GM10266 (cell line): ENCODE data around the gene DUSP15.

Experiments used
- DNase-seq: peaks from one replicate; pipeline ENCODE4 v3.0.0; 2012; ENCODE audit errors: extremely low spot score
- TF ChIP-seq, protein P1 (sequence below): IDR thresholded peaks from 2 replicates; pipeline ENCODE4 v1.5.1; 2012; ENCODE audit warnings: mild to moderate bottlenecking, low read depth; ENCODE audit not compliant: control insufficient read depth, insufficient read depth; ENCODE audit errors: missing control alignments

Gene DUSP15

DNA sequence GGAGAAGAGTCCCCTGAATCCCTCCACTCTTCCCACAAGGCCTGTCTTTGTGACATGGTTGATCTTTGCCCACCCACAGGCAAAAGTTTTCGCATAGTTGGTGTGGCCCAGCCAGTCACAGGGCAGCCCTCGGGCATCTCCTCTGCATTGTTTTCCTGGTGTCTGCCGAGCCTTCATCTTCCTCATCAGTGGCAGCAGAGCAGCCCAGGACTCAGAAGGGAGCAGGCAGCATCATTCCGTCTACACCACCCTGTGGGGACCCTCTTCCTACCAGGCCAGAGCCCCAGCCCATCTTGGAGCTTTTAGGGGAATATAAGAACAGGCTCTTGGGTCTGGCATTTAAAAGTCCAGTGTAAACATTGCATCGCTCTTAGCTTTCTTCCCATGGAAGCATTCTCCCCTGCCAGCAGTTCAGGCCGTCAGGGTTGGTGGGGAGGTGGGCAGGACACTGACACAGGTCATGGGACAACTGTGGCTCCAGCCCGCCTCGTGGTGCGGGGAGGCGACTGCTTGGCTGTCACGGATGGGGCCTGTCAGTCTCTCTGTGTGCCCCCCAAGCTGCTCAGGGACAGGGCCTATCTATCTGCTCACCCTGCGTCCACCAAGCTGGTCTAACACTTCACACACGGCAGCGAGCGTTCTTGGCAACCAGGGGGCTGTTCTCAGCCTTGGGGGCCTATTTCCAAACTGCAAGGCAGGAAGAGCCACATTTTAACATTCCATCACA, 43.3 kb upstream of the DUSP15 start:
- DNase-seq: no peak
- TF ChIP-seq, protein P1, sequence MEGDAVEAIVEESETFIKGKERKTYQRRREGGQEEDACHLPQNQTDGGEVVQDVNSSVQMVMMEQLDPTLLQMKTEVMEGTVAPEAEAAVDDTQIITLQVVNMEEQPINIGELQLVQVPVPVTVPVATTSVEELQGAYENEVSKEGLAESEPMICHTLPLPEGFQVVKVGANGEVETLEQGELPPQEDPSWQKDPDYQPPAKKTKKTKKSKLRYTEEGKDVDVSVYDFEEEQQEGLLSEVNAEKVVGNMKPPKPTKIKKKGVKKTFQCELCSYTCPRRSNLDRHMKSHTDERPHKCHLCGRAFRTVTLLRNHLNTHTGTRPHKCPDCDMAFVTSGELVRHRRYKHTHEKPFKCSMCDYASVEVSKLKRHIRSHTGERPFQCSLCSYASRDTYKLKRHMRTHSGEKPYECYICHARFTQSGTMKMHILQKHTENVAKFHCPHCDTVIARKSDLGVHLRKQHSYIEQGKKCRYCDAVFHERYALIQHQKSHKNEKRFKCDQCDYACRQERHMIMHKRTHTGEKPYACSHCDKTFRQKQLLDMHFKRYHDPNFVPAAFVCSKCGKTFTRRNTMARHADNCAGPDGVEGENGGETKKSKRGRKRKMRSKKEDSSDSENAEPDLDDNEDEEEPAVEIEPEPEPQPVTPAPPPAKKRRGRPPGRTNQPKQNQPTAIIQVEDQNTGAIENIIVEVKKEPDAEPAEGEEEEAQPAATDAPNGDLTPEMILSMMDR: no peak

DNA sequence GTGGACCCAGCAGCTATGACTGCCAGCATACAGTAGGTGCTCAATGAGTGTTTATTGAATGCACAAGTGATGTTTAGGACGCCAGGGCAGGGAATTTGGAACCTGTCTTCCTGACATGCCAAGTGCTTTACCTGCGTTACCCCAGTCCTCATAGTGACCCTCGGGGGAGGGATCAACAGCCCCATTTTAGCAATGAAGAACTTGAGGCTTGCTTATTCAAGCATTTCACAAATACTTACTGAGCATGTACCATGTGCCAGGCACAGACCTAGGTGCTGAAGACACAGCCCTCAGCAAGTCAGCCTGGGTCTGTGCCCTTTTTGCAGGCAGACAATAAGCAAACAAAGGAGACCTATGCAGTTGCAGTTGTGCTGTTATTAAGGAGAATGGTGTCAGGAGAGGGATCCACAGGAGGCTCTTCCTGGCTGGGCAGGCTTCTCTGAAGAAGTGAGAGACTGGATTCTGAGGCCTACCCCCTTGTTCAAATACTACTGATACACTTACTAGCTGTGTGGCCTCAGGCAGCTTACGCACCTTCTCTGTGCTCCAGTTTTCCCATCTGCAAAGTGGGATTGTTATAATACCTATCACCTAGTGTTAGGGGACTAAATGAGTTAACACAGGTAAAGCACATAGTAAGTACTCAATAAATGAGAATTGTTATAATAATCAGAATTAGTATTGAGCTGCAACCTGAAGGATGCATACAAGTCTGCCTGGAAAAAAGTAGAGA, 39.9 kb upstream of the DUSP15 start:
- TF ChIP-seq, protein P1: no peak
- DNase-seq: no peak

DNA sequence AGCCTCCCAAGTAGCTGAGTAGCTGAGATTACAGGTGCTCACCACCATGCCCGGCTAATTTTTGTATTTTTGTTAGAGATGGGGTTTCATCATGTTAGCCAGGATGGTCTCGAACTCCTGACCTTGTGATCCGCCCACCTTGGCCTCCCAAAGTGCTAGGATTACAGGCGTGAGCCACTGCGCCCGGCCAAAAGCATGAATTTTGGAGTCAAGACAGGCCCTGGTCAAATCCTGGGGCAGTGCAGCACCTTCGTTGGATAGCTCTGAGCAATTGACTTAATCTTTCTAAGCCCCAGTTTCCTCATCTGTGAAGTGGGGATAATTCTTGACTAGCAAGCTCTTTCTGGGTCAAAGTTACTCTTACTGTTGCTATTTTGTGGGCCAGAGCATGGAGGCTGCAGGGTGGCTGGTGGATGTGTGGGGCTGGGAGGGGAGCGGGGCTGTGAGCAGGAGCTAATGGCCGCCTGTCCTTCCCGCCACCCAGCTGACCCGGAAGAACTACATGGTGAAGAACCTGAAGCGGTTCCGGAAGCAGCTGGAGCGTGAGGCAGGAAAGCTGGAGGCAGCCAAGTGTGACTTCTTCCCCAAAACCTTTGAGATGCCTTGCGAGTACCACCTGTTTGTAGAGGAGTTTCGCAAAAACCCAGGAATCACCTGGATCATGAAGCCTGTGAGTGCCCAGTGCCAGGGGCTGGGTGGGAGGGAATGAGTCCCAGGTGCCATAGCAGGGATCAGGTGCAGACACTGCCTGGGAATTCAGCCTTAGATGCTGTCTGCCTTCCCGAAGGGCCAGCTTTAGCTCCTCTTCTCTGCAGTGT, 39.1 kb upstream of the DUSP15 start:
- TF ChIP-seq, protein P1: no peak
- DNase-seq: no peak

DNA sequence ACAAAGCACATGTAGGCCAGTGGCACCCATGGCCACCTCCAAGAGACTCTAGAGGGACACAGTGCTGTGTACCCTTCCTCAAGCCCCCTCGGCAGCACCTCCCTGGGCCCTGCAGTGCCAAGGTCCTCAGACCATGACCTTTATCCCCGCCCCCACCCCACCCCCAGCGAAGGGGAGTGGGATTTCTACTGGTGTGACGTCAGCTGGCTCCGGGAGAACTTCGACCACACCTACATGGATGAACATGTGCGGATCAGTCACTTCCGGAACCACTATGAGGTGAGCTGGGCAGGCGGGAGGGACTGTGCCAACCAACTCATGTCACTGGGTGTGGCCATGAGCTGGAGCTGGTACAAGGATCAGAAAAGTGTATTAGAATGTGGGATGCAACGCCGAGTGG, 38.1 kb upstream of the DUSP15 start:
- DNase-seq: no peak
- TF ChIP-seq, protein P1: no peak

DNA sequence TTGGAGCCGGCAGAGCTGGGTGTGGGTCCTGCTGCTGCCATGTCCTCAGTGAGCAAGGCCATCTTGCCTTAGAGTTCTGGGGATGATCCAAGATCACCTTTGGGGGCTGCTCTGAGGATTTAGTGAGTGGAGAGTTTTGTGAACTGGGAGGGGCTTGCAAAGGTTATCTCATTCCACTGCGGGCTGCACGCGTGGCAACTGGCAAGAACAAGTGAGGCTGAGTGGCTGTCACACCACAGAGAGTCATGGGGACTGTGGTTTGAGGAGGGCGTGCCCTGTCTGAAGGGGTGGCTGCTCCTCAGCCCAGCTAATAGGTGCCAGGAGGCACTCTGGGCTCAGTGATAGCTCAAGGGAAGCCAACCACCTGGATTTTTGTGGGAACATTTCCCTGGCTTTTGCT, 37.7 kb upstream of the DUSP15 start:
- no peak for DNase-seq
- TF ChIP-seq, protein P1: no peak

DNA sequence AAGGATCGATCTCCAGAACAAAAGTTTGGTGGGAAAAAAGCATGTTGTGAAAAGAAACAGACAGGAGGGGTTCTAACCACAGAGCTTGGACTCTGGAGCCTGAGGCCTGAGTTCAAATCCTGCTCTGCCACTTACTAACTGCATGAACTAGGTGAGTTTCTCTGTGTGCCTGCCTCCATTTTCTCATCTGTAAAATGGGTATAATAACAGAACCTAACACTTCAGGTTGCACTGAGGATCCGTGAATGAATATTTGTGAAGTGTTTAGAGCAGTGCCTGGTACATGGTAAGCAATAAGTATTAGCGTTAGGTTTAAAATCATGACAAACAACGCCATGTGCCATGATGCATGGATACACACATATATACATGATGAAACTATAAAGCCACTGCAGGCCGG, 36.7 kb upstream of the DUSP15 start:
- TF ChIP-seq, protein P1: no peak

More for the DNA sequence above, 36.7 kb upstream of the DUSP15 start:
- no peak for DNase-seq
